H1 (cell line): Measurements from ENCODE around the gene URAD. TPM values are rescaled to one million over a fixed set of nuclear protein-coding genes. Genes with fewer than 3 reads are reported as not detected.

Experiments used
- polyA plus RNA-seq, 7 experiments: library from polyadenylated mRNA; depleted of rRNA in 3 of 7; stranded (reverse) in 5 of 7; unstranded in 2 of 7; fragments of >200 nt in 5 of 7; fragments of 200-250 nt in 2 of 7; gene quantifications; 1 replicate in 5 of 7; 2 replicates in 1 of 7; 4 replicates in 1 of 7; pipeline versions ENCODE4 v1.2.1 to v1.2.3, GENCODE V29; 2011 to 2013; ENCODE audit warnings: missing spikeins in 2 of 7, mixed read lengths in 2 of 7
- total RNA-seq: library from RNA; stranded (reverse); fragmentation: NEBNext Ultra II Directional; extraction: Animal tissue kit (Norgen Biotek cat#: 25700); gene quantifications from 2 replicates; pipeline ENCODE4 v1.2.1, GENCODE V29; 2021
- TF ChIP-seq, protein P1 (sequence below): IDR thresholded peaks from 2 replicates; pipeline ENCODE4 v1.6.1; 2011; ENCODE audit warnings: low read length, improper control_type of control experiment

The URAD gene
- total and polyA plus RNA-seq, 2 of the 8 experiments (the other 6 are each of a cell fraction or from before 2014, with no cell fraction given), result not detected

DNA sequence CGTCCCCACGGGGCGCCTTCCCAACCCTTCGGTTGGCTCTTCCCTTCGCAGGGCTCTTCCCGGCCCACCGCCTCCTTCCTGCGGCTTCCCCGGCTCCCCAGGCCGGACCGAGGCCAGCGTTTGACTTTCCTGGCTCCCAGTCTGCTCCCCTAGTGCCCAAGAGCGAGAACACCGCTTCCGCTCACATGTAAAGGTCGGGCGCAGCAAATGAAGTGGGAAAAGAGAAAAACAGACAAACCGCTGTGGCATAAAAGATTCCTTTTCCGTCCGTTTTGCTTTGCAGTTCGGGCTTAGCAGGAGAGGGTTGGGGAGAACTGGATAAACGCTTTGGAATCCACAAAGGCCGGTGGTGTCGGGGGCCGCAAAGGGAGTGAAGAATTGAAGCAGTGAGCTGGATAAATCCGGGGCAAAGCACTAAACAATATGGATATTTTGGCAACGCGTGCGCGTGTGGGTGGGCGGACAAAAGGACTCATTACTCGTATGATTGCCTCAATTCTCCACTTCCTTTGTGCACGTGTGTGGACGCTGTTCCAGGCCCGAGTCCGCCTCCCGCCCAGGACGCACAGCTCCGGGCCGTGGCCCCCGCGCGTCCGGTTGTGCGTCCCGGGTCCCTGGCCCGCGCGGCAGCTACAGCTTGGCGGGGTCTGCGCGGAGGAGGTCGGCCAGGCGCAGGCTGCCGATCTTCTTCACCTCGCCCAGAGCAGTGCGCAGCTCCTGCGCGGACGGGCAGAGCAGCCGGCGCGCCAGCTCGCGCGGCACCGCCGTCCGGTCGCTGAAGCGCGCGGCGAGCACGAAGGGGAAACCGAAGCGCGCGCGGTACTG is 10.8 kb downstream of the URAD start (continued):
- TF ChIP-seq, protein P1, sequence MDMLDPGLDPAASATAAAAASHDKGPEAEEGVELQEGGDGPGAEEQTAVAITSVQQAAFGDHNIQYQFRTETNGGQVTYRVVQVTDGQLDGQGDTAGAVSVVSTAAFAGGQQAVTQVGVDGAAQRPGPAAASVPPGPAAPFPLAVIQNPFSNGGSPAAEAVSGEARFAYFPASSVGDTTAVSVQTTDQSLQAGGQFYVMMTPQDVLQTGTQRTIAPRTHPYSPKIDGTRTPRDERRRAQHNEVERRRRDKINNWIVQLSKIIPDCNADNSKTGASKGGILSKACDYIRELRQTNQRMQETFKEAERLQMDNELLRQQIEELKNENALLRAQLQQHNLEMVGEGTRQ, result no peak
